ENCODE measurements around the gene SGMS1. TPM values are rescaled to one million over a fixed set of nuclear protein-coding genes. Genes with fewer than 3 reads are reported as not detected.

The SGMS1 gene
- total RNA-seq, 3 donors from 2014 or later (not counting 1 experiment from before 2014, with no cell fraction given), result 24.5 to 32.7 (median 30.4) TPM

DNA sequence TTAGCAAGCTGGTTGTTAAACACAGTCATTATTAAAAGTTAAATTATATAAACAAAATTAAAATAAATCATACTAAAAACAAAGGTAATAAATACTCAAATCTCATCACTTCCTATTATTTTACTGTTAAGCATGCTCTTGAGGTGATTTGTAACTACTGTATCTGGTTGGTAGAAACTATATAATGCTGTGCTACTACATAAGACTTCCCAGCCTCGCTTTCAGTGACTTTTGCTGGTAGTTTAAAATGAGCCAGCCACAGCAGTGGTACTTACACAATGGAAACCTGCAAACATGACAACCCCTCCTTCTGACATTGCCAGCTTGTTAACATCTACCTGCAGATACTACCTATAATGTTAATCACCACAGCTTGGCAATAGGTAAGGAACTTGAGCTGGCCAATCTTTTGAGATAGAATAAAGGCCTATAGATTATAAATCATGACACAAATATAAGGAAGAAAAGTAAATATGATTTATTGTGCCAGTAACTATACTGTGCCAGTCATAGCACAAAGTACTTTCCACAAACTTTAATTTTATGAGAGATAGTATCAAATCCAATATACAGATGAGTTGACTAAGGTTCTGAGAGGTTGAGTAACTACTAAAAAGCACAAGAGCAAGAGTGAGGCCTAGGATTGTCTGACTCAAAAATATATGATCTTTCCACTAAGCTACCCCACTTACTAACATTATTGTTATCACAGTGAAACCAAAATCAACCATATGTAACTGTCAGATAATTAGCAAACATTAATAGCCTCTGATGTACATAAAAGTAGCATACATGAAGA, 191.3 kb downstream of the SGMS1 start:
- DNase-seq (no peak), ATAC-seq (no peak)
- Histone ChIP-seq H3K4me1 (ENCODE audit: control insufficient read depth, insufficient read depth, low read length) (no peaks in the 10 kb centered on the region), H3K4me3 (ENCODE audit: low read length) (no peak overlapping the region), H3K9me3 (ENCODE audit: control insufficient read depth, insufficient read depth, low read length) (no peaks in the 10 kb centered on the region), H3K36me3 (ENCODE audit: control insufficient read depth, insufficient read depth, low read length) (no peaks in the 10 kb centered on the region), H3K27me3 (ENCODE audit: control insufficient read depth, insufficient read depth, low read length) (no peaks in the 10 kb centered on the region), H3K27ac (ENCODE audit: low read length) (no peak overlapping the region)
- intact Hi-C loops (cut with micrococcal nuclease), result no loop called here
- no peaks in the 10 kb centered on the region for H3K27me3 Mint-ChIP-seq (ENCODE audit: low read depth in 2 of 2)
- peak overlapping the region; percentile 11 to 53 for H3K27ac Mint-ChIP-seq
- TF ChIP-seq, protein P1, sequence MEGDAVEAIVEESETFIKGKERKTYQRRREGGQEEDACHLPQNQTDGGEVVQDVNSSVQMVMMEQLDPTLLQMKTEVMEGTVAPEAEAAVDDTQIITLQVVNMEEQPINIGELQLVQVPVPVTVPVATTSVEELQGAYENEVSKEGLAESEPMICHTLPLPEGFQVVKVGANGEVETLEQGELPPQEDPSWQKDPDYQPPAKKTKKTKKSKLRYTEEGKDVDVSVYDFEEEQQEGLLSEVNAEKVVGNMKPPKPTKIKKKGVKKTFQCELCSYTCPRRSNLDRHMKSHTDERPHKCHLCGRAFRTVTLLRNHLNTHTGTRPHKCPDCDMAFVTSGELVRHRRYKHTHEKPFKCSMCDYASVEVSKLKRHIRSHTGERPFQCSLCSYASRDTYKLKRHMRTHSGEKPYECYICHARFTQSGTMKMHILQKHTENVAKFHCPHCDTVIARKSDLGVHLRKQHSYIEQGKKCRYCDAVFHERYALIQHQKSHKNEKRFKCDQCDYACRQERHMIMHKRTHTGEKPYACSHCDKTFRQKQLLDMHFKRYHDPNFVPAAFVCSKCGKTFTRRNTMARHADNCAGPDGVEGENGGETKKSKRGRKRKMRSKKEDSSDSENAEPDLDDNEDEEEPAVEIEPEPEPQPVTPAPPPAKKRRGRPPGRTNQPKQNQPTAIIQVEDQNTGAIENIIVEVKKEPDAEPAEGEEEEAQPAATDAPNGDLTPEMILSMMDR (IDR thresholded peaks at IDR 0.05), result no peak
- H3K4me1 Mint-ChIP-seq, result peaks cover 20 to 23% of the 10 kb centered on the region in 2 donors
- peaks cover 7% of the 10 kb centered on the region for H3K36me3 Mint-ChIP-seq
- H3K4me3 Mint-ChIP-seq, result no peak overlapping the region
- 100% methylated on average over 1 of the region's 1 CpG for WGBS (ENCODE audit: insufficient coverage)
- H3K9me3 Mint-ChIP-seq, result no peaks in the 10 kb centered on the region

GRCh38 chr10:50431791-50432190, 192.0 kb downstream of the SGMS1 start:
- Histone ChIP-seq H3K9me3 (ENCODE audit: control insufficient read depth, insufficient read depth, low read length) (no peaks in the 10 kb centered on the region), H3K4me1 (ENCODE audit: control insufficient read depth, insufficient read depth, low read length) (no peaks in the 10 kb centered on the region), H3K36me3 (ENCODE audit: control insufficient read depth, insufficient read depth, low read length) (no peaks in the 10 kb centered on the region), H3K27ac (ENCODE audit: low read length) (no peak overlapping the region), H3K4me3 (ENCODE audit: low read length) (no peak overlapping the region), H3K27me3 (ENCODE audit: control insufficient read depth, insufficient read depth, low read length) (no peaks in the 10 kb centered on the region)
- Mint-ChIP-seq H3K4me3 (no peak overlapping the region), H3K36me3 (peaks cover 7% of the 10 kb centered on the region), H3K4me1 (peaks cover 17 to 19% of the 10 kb centered on the region in 2 donors), H3K9me3 (no peaks in the 10 kb centered on the region), H3K27me3 (ENCODE audit: low read depth in 2 of 2) (no peaks in the 10 kb centered on the region), H3K27ac (peak overlapping the region in 1 of 2 donors; percentile 11)
- peak in 1 of 2 donors; percentile 15 for DNase-seq
- WGBS (ENCODE audit: insufficient coverage), result 56% methylated on average over 2 of the region's 3 CpGs
- intact Hi-C loops (cut with micrococcal nuclease), result no loop called here
- ATAC-seq, result no peak
- TF ChIP-seq, protein P1 (IDR thresholded peaks at IDR 0.05), result no peak

DNA sequence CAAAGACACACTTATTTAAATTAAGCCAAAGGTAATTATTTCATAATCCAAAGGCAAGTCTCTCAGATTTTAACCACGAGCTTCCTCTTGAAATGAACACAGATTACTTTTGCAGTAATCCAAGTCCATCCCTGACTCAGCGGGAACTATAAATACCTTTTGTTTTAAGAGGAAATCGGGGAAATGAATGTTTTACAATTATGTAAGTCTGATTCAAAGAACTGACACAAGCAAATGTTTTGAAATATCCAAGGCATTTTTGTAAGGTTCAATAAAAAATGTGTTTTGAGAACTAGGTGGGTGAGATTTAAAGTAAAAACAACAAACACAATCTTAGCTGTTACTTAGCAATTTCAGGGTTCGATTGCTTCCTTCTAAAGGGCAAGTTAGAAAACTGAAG, 192.6 kb downstream of the SGMS1 start:
- no peaks in the 10 kb centered on the region for H3K27me3 ChIP-seq (ENCODE audit: control insufficient read depth, insufficient read depth, low read length)
- ATAC-seq (no peak), DNase-seq (no peak)
- no peak overlapping the region for H3K27ac ChIP-seq (ENCODE audit: low read length)
- TF ChIP-seq, protein P1 (IDR thresholded peaks at IDR 0.05), result no peak
- Mint-ChIP-seq H3K36me3 (peaks cover 7% of the 10 kb centered on the region), H3K9me3 (no peaks in the 10 kb centered on the region), H3K4me3 (no peak overlapping the region), H3K27me3 (ENCODE audit: low read depth in 2 of 2) (no peaks in the 10 kb centered on the region), H3K27ac (peak overlapping the region in 1 of 2 donors; percentile 11), H3K4me1 (peaks cover 16 to 22% of the 10 kb centered on the region in 2 donors)
- no peaks in the 10 kb centered on the region for H3K36me3 ChIP-seq (ENCODE audit: control insufficient read depth, insufficient read depth, low read length)
- 17% methylated on average over 3 of the region's 4 CpGs for WGBS (ENCODE audit: insufficient coverage)
- no peak overlapping the region for H3K4me3 ChIP-seq (ENCODE audit: low read length)
- no peaks in the 10 kb centered on the region for H3K4me1 ChIP-seq (ENCODE audit: control insufficient read depth, insufficient read depth, low read length)
- no peaks in the 10 kb centered on the region for H3K9me3 ChIP-seq (ENCODE audit: control insufficient read depth, insufficient read depth, low read length)
- intact Hi-C loops (cut with micrococcal nuclease), result no loop called here
